GM20431 (cell line): ENCODE data around the gene GHITM.

Source experiments
- in situ Hi-C: fragments of 300-500 bp; cut with MseI, MboI; formaldehyde crosslinking; loops from one replicate; pipeline ENCODE4 v1.15.0; 2020; ENCODE audit warnings: low sequenced_read_pairs; ENCODE audit not compliant: unreplicated experiment

Gene GHITM

GRCh38 chr10:84195044-84195830 is 55.9 kb downstream of the GHITM start:
- in situ Hi-C loops, result no loop called here

GRCh38 chr10:84196083-84196482 is 56.8 kb downstream of the GHITM start:
- in situ Hi-C loops, result no loop called here

GRCh38 chr10:84196941-84197340 is 57.6 kb downstream of the GHITM start:
- in situ Hi-C loops, result no loop called here

GRCh38 chr10:84197643-84198042 is 58.3 kb downstream of the GHITM start:
- in situ Hi-C loops, result no loop called here

- in situ Hi-C loops, result no loop called here
Measured at GRCh38 chr10:84198206-84198915, 59.1 kb downstream of the GHITM start.

GRCh38 chr10:84200537-84201243 is 61.4 kb downstream of the GHITM start:
- in situ Hi-C loops, result loop anchor here (10.0 kb wide), 1 partner anchor 46 kb away; no protein-coding TSS in a partner anchor

- in situ Hi-C loops, result loop anchor here (10.0 kb wide), 1 partner anchor 46 kb away; no protein-coding TSS in a partner anchor
Measured at GRCh38 chr10:84201244-84201606, 61.9 kb downstream of the GHITM start.

- in situ Hi-C loops, result loop anchor here (10.0 kb wide), 1 partner anchor 47 kb away; no protein-coding TSS in a partner anchor
Measured at GRCh38 chr10:84201682-84202081, 62.4 kb downstream of the GHITM start.

- in situ Hi-C loops, result loop anchor here (10.0 kb wide), 1 partner anchor 48 kb away; no protein-coding TSS in a partner anchor
Measured at GRCh38 chr10:84202349-84202748, 63.0 kb downstream of the GHITM start.
